Measurements from ENCODE around the gene IRGQ. TPM values are rescaled to one million over a fixed set of nuclear protein-coding genes. Genes with fewer than 3 reads are reported as not detected.

IRGQ gene, protein sequence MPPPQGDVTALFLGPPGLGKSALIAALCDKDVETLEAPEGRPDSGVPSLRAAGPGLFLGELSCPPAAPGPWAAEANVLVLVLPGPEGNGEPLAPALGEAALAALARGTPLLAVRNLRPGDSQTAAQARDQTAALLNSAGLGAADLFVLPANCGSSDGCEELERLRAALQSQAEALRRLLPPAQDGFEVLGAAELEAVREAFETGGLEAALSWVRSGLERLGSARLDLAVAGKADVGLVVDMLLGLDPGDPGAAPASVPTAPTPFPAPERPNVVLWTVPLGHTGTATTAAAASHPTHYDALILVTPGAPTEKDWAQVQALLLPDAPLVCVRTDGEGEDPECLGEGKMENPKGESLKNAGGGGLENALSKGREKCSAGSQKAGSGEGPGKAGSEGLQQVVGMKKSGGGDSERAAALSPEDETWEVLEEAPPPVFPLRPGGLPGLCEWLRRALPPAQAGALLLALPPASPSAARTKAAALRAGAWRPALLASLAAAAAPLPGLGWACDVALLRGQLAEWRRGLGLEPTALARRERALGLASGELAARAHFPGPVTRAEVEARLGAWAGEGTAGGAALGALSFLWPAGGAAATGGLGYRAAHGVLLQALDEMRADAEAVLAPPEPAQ
- total RNA-seq: 15.9 and 19.5 TPM in 2 replicates

DNA sequence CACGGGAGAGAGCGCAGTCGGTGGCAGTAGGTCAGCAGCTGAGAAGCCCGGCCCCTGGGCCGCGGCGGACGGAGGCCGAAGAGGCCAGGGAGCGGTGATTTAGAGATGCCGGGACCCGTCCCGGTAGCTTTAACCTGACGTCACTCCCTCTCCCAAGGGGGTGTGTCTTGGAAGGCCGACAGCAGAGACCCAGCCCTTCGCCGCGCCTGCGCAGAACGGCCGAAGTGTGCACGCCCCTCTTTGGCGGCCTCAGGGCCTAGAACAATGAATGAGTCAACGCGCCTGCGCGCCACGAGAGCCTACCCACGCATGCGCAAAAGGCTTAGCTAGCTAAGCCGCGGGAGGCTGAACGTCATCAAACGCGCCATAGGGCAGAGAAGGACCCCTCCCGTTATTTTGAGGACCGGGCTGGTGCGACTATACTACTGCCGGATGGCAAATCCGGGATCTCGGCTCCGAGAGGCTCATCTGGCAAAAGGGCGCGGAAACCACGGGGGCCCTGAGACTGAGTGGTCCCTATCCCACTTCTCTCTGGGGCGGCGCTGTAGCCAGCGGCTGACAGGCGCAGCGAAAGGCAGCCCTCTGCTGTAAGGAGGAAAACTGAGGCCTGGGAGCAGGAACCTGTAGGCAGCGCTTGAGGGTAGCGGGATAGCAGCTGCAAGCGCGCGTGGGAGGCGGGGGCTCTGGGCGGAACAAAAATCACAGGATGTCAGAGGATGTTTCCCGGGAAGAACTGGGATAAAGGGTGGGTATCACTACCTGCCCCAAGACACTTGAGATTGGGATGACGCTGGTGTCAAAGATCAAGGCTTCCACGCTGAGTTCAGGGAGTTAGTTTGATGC, at the start of gene IRGQ, which contains the start of gene ZNF576:
IRGQ (minus strand) TSS at position 136 of the 843 bp plus-strand sequence. CDS start 796 bp downstream, outside the sequence.
ZNF576 (plus strand) TSS at position 597 of the 843 bp plus-strand sequence. CDS start 514 bp downstream, outside the sequence.
- TF ChIP-seq, protein P1, sequence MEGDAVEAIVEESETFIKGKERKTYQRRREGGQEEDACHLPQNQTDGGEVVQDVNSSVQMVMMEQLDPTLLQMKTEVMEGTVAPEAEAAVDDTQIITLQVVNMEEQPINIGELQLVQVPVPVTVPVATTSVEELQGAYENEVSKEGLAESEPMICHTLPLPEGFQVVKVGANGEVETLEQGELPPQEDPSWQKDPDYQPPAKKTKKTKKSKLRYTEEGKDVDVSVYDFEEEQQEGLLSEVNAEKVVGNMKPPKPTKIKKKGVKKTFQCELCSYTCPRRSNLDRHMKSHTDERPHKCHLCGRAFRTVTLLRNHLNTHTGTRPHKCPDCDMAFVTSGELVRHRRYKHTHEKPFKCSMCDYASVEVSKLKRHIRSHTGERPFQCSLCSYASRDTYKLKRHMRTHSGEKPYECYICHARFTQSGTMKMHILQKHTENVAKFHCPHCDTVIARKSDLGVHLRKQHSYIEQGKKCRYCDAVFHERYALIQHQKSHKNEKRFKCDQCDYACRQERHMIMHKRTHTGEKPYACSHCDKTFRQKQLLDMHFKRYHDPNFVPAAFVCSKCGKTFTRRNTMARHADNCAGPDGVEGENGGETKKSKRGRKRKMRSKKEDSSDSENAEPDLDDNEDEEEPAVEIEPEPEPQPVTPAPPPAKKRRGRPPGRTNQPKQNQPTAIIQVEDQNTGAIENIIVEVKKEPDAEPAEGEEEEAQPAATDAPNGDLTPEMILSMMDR (IDR thresholded peaks at IDR 0.05; ENCODE audit: insufficient read depth, low read length, severe bottlenecking): no peak
- FAIRE-seq: peak; percentile 93
- H3K4me3 ChIP-seq (ENCODE audit: low read depth, low read length): peak within 1 kb of the TSS; percentile 84
- H3K27me3 ChIP-seq (ENCODE audit: control insufficient read depth, insufficient read depth, low read length): no peaks in the 10 kb centered on the region
- DNase-seq (ENCODE audit: low read depth): peak; percentile 99
- peaks cover 27% of the 10 kb centered on the region for H3K36me3 ChIP-seq (ENCODE audit: control insufficient read depth, insufficient read depth, low read length)

- peaks cover 1% of the 10 kb centered on the region for H3K27me3 ChIP-seq (ENCODE audit: control insufficient read depth, insufficient read depth, low read length)
- no peak overlapping the region for H3K4me3 ChIP-seq (ENCODE audit: low read depth, low read length)
- TF ChIP-seq, protein P1 (IDR thresholded peaks at IDR 0.05; ENCODE audit: insufficient read depth, low read length, severe bottlenecking): no peak
- H3K36me3 ChIP-seq (ENCODE audit: control insufficient read depth, insufficient read depth, low read length): no peaks in the 10 kb centered on the region
- no peak for FAIRE-seq
- no peak for DNase-seq (ENCODE audit: low read depth)
Measured at GRCh38 chr19:43644181-43644580, 48.2 kb upstream of the IRGQ start.

DNA sequence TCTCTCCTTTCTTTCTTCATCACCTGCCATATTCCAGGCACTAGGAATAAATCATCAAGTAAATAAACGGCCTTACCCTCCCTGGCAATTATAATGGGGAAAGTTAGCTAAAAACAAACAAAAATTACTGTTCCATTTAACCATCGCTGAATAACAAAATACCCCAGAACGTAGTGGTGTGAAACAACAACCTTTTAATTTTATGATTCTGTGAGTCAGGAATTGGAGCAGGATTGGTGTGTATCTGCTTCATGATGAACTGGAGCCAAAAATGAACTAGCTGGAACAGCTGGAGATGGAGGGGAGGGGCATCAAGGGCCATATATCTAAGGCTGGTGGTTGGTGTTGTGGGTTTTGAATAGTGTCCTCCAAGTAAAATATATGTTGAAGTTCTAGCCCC, 47.4 kb upstream of the IRGQ start:
- TF ChIP-seq, protein P1 (IDR thresholded peaks at IDR 0.05; ENCODE audit: insufficient read depth, low read length, severe bottlenecking): no peak
- H3K27me3 ChIP-seq (ENCODE audit: control insufficient read depth, insufficient read depth, low read length): peaks cover 8% of the 10 kb centered on the region
- DNase-seq (ENCODE audit: low read depth) (no peak), FAIRE-seq (no peak)
- no peaks in the 10 kb centered on the region for H3K36me3 ChIP-seq (ENCODE audit: control insufficient read depth, insufficient read depth, low read length)
- H3K4me3 ChIP-seq (ENCODE audit: low read depth, low read length): no peak overlapping the region

GRCh38 chr19:43642531-43642930, 46.6 kb upstream of the IRGQ start:
- Histone ChIP-seq H3K27me3 (ENCODE audit: control insufficient read depth, insufficient read depth, low read length) (peaks cover 11% of the 10 kb centered on the region), H3K4me3 (ENCODE audit: low read depth, low read length) (no peak overlapping the region), H3K36me3 (ENCODE audit: control insufficient read depth, insufficient read depth, low read length) (no peaks in the 10 kb centered on the region)
- DNase-seq (ENCODE audit: low read depth) (no peak), FAIRE-seq (no peak)
- TF ChIP-seq, protein P1 (IDR thresholded peaks at IDR 0.05; ENCODE audit: insufficient read depth, low read length, severe bottlenecking): no peak

DNA sequence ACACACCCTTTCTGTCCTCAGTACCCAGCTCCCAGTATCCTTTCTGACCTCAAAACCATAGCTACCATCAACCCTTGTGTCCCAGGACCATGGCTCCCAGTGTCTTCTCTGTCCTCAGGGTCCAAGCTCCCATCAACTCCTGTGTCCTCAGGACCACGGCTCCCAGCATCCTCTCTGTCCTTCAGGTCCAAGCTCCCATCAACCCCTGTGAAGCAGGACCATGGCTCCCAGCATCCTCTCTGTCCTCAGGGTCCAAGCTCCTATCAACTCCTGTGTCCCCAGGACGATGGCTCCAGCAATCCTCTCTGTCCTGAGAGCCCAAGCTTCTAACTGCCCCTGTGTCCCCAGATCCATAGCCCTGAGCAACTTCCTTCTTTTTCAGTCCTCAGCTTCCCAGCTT, 45.4 kb upstream of the IRGQ start:
- Histone ChIP-seq H3K4me3 (ENCODE audit: low read depth, low read length) (no peak overlapping the region), H3K36me3 (ENCODE audit: control insufficient read depth, insufficient read depth, low read length) (no peaks in the 10 kb centered on the region), H3K27me3 (ENCODE audit: control insufficient read depth, insufficient read depth, low read length) (peaks cover 14% of the 10 kb centered on the region)
- TF ChIP-seq, protein P1 (IDR thresholded peaks at IDR 0.05; ENCODE audit: insufficient read depth, low read length, severe bottlenecking): no peak
- FAIRE-seq: no peak
- no peak for DNase-seq (ENCODE audit: low read depth)
